HTERT RPE-1 (cell line): ENCODE measurements around the gene VPS18.

Experiments
- in situ Hi-C: fragments of 300-500 bp; cut with MboI; formaldehyde crosslinking; loops from 4 replicates; pipeline ENCODE4 v1.14.3; 2020; ENCODE audit warnings: low sequenced_read_pairs

Gene VPS18

DNA sequence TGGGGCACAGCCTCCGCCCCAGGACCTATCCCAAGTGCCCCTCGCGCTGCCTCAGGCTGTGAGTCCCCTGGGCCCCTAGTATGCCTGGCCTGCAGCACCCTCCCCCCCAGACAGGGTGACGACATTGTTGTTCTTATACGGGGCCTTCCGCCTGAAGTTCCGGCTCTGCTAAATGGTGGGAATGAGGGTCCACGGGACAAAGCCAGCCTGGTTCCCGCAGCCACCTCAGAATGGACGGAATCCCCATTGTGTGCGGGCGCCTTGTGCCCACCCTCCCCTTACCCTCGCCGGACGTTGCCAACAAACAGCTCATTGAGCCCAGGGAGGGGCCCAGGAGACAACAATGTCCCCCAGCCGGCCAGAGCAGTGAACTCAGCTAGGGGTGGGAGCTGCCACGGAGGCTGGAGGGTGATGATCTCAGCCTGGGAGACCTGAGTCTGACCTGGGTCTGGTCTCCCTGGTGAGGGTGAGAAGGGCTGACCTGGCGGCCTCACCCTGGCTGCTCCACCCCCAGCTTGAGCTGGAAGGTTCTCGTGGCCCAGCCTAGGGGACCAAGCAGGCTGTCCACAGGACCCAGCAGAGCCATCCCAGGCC is 24.6 kb downstream of the VPS18 start:
- in situ Hi-C loops, result no loop called here

- in situ Hi-C loops, result no loop called here
These were observed 27.8 kb downstream of the VPS18 start for GRCh38 chr15:40921949-40922607.

- in situ Hi-C loops, result no loop called here
These were observed 28.4 kb downstream of the VPS18 start for GRCh38 chr15:40922608-40923005.

DNA sequence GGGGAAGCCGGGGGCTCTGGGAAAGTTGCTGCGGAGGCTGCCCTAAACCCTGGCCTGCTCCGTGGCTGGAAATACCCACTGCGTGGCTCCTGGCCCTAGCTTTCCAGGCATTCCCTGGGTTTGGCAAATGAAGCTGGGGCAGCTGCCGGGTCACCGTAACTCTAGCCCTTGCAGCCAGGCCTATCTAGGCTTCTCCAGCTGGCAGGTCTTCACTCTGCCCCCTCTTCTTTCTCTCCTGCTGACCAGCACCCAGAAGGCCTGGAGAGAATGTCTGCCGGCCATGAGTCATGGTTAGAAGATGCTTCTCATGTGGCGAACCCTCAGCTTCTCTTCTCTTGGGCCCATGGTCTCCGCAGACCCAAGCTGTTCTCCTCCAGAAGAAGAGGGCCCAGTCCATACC is 29.3 kb downstream of the VPS18 start:
- in situ Hi-C loops, result no loop called here

GRCh38 chr15:40925495-40925862 is 31.2 kb downstream of the VPS18 start:
- in situ Hi-C loops, result no loop called here

DNA sequence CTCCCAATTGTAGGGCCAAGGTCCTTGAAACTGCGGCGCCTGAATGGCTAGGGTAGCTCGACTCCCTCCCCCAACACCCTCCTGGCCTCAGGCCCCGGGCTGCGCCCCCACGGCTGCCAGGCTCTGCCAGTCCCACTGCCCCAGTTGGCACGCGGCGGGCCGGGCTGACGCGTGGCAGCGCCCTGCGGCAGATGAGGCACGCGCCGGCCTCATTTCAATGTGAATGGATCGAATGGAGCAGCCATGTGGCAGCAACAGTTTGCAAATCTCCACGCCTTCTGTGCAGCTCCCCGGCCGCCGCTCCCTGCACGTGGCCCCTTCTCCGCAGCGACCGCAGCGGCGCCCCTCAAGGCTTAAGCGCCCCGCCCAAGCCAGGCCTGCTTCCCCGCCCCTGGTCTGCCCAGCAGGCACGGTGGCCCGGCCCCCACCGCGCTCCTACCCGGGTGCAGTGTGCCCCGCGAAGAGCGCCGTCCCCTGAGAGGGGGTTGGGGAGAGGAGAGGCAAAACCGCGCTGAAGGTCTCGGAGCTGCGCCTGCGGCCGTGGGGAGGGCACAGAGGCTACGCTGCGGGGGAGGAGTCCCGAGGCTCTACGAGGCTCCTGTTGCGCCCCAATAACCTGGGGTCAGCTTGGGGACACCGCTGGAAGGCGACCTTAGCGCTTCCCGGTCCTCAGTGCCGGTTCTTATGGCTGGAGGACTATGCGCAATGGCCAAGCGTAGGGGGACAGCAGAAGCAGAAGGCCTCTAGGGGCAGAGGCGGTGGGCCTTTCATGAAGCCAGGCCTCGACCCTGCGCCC is 31.8 kb downstream of the VPS18 start:
- in situ Hi-C loops, result no loop called here

- in situ Hi-C loops, result no loop called here
These were observed 32.6 kb downstream of the VPS18 start for GRCh38 chr15:40926659-40927494.

DNA sequence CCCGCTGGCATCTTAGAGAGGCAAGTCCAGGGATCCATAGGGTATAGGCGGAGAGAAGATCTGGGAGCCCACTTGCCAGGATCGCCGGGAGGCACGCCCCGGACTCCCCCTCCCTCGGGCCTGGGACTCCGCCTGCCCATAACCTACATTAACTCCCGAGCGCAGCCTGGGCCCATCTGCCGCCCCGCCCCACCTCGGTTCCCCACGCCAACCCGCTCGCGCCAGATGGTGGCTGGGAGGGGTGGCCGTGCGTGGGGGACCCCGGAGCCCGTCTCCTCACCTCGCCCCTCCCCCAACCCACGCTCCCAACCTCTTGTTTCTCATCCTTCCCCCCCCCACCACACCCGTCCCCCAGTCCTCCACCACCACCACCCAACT is 33.2 kb downstream of the VPS18 start:
- in situ Hi-C loops, result no loop called here

GRCh38 chr15:40927873-40928806 is 33.9 kb downstream of the VPS18 start:
- in situ Hi-C loops, result no loop called here

DNA sequence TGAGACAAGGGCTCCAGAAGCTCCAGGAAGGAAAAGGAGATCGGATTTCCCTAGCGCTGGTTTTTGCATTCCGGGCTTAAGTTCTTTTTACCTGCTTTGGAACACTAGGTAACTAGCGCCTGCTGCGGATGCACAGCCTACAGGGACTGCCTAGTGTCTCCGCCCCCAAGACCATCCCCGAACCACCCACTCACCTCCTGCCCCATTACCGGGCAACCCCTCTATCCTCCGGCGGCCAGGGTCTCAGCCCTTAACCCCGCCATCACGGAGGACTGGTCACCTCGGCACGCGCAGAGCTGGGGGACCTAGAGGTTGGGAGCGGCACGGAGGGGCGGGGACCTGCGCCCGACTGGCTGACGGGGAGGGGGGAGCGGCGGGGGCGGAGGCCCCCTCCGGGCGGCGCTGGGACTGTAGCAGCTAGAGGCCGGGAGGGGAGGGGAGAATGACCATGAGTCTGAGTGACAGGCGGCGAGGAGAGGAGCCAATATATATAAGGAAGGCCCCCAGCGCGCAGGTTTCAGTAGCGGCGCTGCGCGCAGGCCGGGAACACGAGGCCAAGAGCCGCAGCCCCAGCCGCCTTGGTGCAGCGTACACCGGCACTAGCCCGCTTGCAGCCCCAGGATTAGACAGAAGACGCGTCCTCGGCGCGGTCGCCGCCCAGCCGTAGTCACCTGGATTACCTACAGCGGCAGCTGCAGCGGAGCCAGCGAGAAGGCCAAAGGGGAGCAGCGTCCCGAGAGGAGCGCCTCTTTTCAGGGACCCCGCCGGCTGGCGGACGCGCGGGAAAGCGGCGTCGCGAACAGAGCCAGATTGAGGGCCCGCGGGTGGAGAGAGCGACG is 34.8 kb downstream of the VPS18 start, which contains the start of gene DLL4:
Gene DLL4, plus strand, starts transcription at position 520 of the 839 bp plus-strand sequence. CDS start 329 bp downstream, outside the sequence.
- in situ Hi-C loops, result no loop called here

DNA sequence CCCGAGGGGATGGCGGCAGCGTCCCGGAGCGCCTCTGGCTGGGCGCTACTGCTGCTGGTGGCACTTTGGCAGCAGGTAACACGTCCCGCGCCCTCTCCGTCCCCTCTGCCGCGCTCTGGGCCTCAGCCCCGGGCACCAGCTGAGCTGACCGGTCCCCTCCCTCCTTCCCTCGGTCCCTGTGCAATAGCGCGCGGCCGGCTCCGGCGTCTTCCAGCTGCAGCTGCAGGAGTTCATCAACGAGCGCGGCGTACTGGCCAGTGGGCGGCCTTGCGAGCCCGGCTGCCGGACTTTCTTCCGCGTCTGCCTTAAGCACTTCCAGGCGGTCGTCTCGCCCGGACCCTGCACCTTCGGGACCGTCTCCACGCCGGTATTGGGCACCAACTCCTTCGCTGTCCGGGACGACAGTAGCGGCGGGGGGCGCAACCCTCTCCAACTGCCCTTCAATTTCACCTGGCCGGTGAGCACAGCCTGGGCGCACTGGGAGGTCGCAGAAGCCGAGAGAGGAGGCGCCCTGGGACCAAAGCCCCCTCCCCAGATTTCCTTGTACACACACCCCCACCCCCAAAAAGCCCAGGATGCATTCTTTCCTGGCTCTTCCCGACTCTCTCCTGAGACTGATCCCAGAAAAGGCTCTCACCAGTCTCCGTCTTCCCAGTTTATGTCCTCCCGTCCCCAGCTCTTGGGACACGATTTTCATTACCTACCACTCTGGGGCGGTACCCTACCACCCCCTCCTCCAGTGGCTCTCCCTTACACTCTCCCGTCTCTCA is 35.6 kb downstream of the VPS18 start:
- in situ Hi-C loops, result no loop called here

GRCh38 chr15:40930430-40931299 is 36.4 kb downstream of the VPS18 start:
- in situ Hi-C loops, result no loop called here

- in situ Hi-C loops, result no loop called here
These were observed 37.3 kb downstream of the VPS18 start for GRCh38 chr15:40931300-40932142.

GRCh38 chr15:40932156-40932555 is 37.9 kb downstream of the VPS18 start:
- in situ Hi-C loops, result no loop called here

- in situ Hi-C loops, result no loop called here
These were observed 38.6 kb downstream of the VPS18 start for GRCh38 chr15:40932649-40933516.

DNA sequence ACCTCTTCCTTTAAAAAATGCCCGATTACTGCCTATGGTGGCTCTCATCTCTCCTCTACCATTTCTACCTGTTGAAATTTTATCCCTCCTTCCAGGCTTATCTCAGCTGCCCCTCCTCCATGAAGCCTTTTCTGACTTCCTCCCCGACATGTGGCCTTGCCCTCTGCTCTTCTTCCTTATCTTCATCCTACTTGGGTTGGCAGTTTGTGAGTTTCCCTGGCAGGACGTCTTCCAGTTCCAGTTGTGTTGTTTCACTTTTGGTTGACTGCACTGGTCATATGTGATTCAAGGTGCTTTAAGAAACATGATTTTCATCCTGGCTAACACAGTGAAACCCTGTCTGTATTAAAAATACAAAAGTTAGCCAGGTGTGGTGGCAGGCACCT is 39.3 kb downstream of the VPS18 start:
- in situ Hi-C loops, result no loop called here
